Measurements from ENCODE around the gene RPAP3.

RPAP3 gene

GRCh38 chr12:47718531-47718930, 12.7 kb upstream of the RPAP3 start:
- no peak for DNase-seq (ENCODE audit: low spot score)

- DNase-seq (ENCODE audit: low spot score): peak; percentile 93
These were observed 11.8 kb upstream of the RPAP3 start for GRCh38 chr12:47717443-47718193.

GRCh38 chr12:47717046-47717442, 11.2 kb upstream of the RPAP3 start:
- no peak for DNase-seq (ENCODE audit: low spot score)

- no peak for DNase-seq (ENCODE audit: low spot score)
These were observed 10.2 kb upstream of the RPAP3 start for GRCh38 chr12:47715877-47716548.

- peak; percentile 88 for DNase-seq (ENCODE audit: low spot score)
These were observed 9.6 kb upstream of the RPAP3 start for GRCh38 chr12:47715393-47715876.

- no peak for DNase-seq (ENCODE audit: low spot score)
These were observed 9.1 kb upstream of the RPAP3 start for GRCh38 chr12:47714826-47715386.

- DNase-seq (ENCODE audit: low spot score): no peak
These were observed 6.3 kb upstream of the RPAP3 start for GRCh38 chr12:47712171-47712570.

- no peak for DNase-seq (ENCODE audit: low spot score)
These were observed 5.6 kb upstream of the RPAP3 start for GRCh38 chr12:47711448-47711847.

- no peak for DNase-seq (ENCODE audit: low spot score)
These were observed 4.4 kb upstream of the RPAP3 start for GRCh38 chr12:47710278-47710677.

- no peak for DNase-seq (ENCODE audit: low spot score)
These were observed 3.8 kb upstream of the RPAP3 start for GRCh38 chr12:47709671-47710070.

- DNase-seq (ENCODE audit: low spot score): no peak
These were observed 3.4 kb upstream of the RPAP3 start for GRCh38 chr12:47709237-47709636.

- DNase-seq (ENCODE audit: low spot score): no peak
These were observed 2.2 kb upstream of the RPAP3 start for GRCh38 chr12:47707905-47708543.

GRCh38 chr12:47707355-47707754, 1.5 kb upstream of the RPAP3 start:
- no peak for DNase-seq (ENCODE audit: low spot score)

- no peak for DNase-seq (ENCODE audit: low spot score)
These were observed 633 bp downstream of the RPAP3 start for GRCh38 chr12:47705229-47705565.

- DNase-seq (ENCODE audit: low spot score): no peak
These were observed 1.1 kb downstream of the RPAP3 start for GRCh38 chr12:47704719-47705118.

GRCh38 chr12:47700263-47700662, 5.6 kb downstream of the RPAP3 start:
- DNase-seq (ENCODE audit: low spot score): no peak

- DNase-seq (ENCODE audit: low spot score): no peak
These were observed 7.2 kb downstream of the RPAP3 start for GRCh38 chr12:47698631-47699030.

GRCh38 chr12:47698055-47698454, 7.8 kb downstream of the RPAP3 start:
- DNase-seq (ENCODE audit: low spot score): no peak

GRCh38 chr12:47689215-47689614, 16.6 kb downstream of the RPAP3 start:
- DNase-seq (ENCODE audit: low spot score): no peak

- DNase-seq (ENCODE audit: low spot score): no peak
These were observed 18.2 kb downstream of the RPAP3 start for GRCh38 chr12:47687636-47688035.

GRCh38 chr12:47686645-47687240, 19.1 kb downstream of the RPAP3 start:
- peak; percentile 48 for DNase-seq (ENCODE audit: low spot score)

GRCh38 chr12:47679785-47680184, 26.0 kb downstream of the RPAP3 start:
- no peak for DNase-seq (ENCODE audit: low spot score)
